Fibroblast of villous mesenchyme (primary cell): ENCODE results near the gene ITGA11. TPM values are rescaled to one million over a fixed set of nuclear protein-coding genes. Genes with fewer than 3 reads are reported as not detected.

Experiments
- DNase-seq: peaks from one replicate; pipeline ENCODE4 v3.0.0-alpha.2; 2010; ENCODE audit warnings: low read depth
- H3K4me3 ChIP-seq: 2 replicates; pipeline ENCODE4 v1.5.1; 2011; ENCODE audit warnings: low read depth, mild to moderate bottlenecking, low read length
- CTCF ChIP-seq: IDR thresholded peaks from 2 replicates; pipeline ENCODE4 v1.5.1; 2012; ENCODE audit warnings: low read depth, mild to moderate bottlenecking, low read length; ENCODE audit not compliant: insufficient read depth
- total RNA-seq: library from RNA; depleted of rRNA; stranded (reverse); fragments of >200 nt; gene quantifications from 2 replicates; pipeline ENCODE4 v1.2.3, GENCODE V29; 2012

Gene ITGA11
- total RNA-seq, 1 donor = 87.7 TPM

- H3K4me3 ChIP-seq = no peak overlapping the region
- DNase-seq = no peak
- no peak for TF ChIP-seq CTCF
Measured at GRCh38 chr15:68315035-68315434, 116.9 kb downstream of the ITGA11 start.

- H3K4me3 ChIP-seq = no peak overlapping the region
- peak; percentile 12 for DNase-seq
- TF ChIP-seq CTCF = no peak
Measured at GRCh38 chr15:68314563-68314962, 117.4 kb downstream of the ITGA11 start.

GRCh38 chr15:68313501-68314410 lies 118.2 kb downstream of the ITGA11 start:
- no peak for TF ChIP-seq CTCF
- H3K4me3 ChIP-seq = no peak overlapping the region
- no peak for DNase-seq

- DNase-seq = no peak
Measured at GRCh38 chr15:68312701-68313204, 119.2 kb downstream of the ITGA11 start.

GRCh38 chr15:68311859-68312557 lies 120.0 kb downstream of the ITGA11 start:
- no peak overlapping the region for H3K4me3 ChIP-seq
- TF ChIP-seq CTCF = no peak
- no peak for DNase-seq

More at GRCh38 chr15:68312701-68313204, 119.2 kb downstream of the ITGA11 start:
- H3K4me3 ChIP-seq = no peak overlapping the region
- TF ChIP-seq CTCF = no peak

- H3K4me3 ChIP-seq = no peak overlapping the region
- no peak for TF ChIP-seq CTCF
- DNase-seq = no peak
Measured at GRCh38 chr15:68311464-68311835, 120.5 kb downstream of the ITGA11 start.
